Left ventricle myocardium superior (tissue), 1 donor: ENCODE measurements around the gene ZFYVE19. TPM values are rescaled to one million over a fixed set of nuclear protein-coding genes. Genes with fewer than 3 reads are reported as not detected.

Experiments
- ATAC-seq: fragments of 200-7000 bp; cut with Tn5 transposase; one replicate; pipeline ENCODE4 v1.9.1; 2020; ENCODE audit warnings: mild to moderate bottlenecking, moderate library complexity
- DNase-seq: peaks from one replicate; pipeline ENCODE4 v3.0.0-alpha.2; 2020
- intact Hi-C: fragments of 100-400 bp; cut with micrococcal nuclease; formaldehyde crosslinking; loops from one replicate; pipeline ENCODE4 v1.11.0; 2022
- total RNA-seq: library from RNA; stranded (reverse); fragmentation: NEBNext Ultra II Directional; extraction: Animal tissue kit (Norgen Biotek cat#: 25700); gene quantifications from one replicate; pipeline ENCODE4 v1.2.1, GENCODE V29; 2021
- donor health status: DM: no; HTN: yes; CAD: no; lungs with severe emphysema.

The ZFYVE19 gene
- total RNA-seq, 1 donor from 2014 or later = 30.9 TPM

DNA sequence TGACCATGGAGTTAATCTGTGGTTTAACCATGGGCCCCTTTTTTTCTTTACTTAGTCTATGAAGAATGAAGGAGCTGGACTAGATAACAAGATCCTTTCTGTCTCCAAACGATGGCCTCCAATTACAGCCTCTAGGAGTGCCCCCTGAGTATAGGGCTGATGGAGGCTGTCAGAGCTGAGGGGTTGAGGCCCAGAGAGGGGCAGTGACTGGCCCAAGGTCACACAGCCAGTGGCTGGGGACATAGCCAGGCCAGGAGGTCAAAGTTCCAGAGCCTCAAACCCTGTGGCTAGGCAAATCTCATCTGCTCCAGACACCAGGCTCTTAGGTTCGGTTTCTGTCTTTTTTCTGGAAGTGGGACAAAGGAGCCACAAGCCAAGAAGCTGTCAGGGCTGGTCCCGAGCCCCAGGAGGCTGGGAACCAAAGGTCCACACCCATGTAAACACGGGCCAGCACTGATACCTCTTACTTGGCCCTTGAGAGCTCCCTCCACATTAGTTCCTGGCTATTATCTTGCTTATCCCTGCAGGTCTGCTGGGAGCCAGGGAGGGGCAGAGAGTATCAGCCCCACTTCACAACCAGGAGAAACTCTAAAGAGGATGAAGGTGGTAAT lies 56.9 kb downstream of the ZFYVE19 start:
- DNase-seq = no peak
- intact Hi-C loops = no loop called here
- no peak for ATAC-seq

Other genes with a start within 250 kb of the ZFYVE19 start
- 17.5 TPM for gene CCDC32, start 242.0 kb upstream of the ZFYVE19 start, total RNA-seq
- gene RPUSD2, start 237.8 kb upstream of the ZFYVE19 start, total RNA-seq = 11.4 TPM
- 0.89 TPM for gene KNL1, start 212.8 kb upstream of the ZFYVE19 start, total RNA-seq
- gene RAD51, start 111.9 kb upstream of the ZFYVE19 start, total RNA-seq = 1.5 TPM
- gene RMDN3, start 51.8 kb upstream of the ZFYVE19 start, total RNA-seq = 17.9 TPM
- 5.6 TPM for gene GCHFR, start 43.0 kb upstream of the ZFYVE19 start, total RNA-seq
- gene C15orf62, start 37.1 kb upstream of the ZFYVE19 start, total RNA-seq = not detected
- 16.2 TPM for gene DNAJC17, start 384 bp downstream of the ZFYVE19 start, total RNA-seq
- not detected for gene PPP1R14D, start 21.6 kb downstream of the ZFYVE19 start, total RNA-seq
- 1.0 TPM for gene SPINT1, start 37.0 kb downstream of the ZFYVE19 start, total RNA-seq
- not detected for gene RHOV, start 67.1 kb downstream of the ZFYVE19 start, total RNA-seq
- gene VPS18, start 87.4 kb downstream of the ZFYVE19 start, total RNA-seq = 22.7 TPM
- 11.6 TPM for gene DLL4, start 122.3 kb downstream of the ZFYVE19 start, total RNA-seq
- 2.2 TPM for gene CHAC1, start 146.4 kb downstream of the ZFYVE19 start, total RNA-seq